Measurements from ENCODE around the gene PQBP1. TPM values are rescaled to one million over a fixed set of nuclear protein-coding genes. Genes with fewer than 3 reads are reported as not detected.
A peak's percentile ranks its signal among the peaks of the same experiment; 100 is the strongest.

PQBP1 gene
- total RNA-seq, 2 experiments from 2014 or later = 69.4 to 77.6 TPM

DNA sequence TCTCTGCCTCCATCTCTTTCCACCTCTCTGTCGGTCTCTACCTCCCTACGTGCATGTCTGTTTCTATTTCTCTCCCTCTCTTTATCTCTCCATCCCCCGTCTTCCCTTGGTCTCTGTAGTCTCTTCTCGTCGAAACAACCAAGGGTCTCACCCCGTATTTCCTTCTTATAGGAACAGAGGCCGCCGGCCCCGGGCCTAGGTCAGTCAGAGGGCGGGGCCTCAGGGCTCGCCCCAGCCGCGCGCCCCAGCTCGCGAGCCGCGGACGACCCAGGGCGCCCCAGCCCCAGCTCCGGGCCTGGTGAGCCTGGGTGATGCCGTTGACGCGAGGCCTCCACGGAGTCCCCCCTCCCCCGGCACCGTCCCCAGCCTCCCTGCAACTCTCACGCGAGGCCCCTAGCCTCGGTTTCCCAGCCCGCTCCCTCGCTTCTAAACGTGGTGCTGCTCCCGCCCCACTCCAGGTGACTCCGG is 6.8 kb upstream of the PQBP1 start:
- peaks cover 7% of the 10 kb centered on the region for H3K36me3 Mint-ChIP-seq (ENCODE audit: low read depth)
- no peaks in the 10 kb centered on the region for H3K9me3 Mint-ChIP-seq
- no peaks in the 10 kb centered on the region for H3K27me3 Mint-ChIP-seq
- CTCF ChIA-PET = interaction anchor here (0.6 to 1.6 kb wide), 6 partner anchors 7 to 259 kb away, joined by 3 to 4 read pairs (median 4); no protein-coding TSS in a partner anchor
- POLR2A ChIA-PET = no interaction called here
- H3K4me3 Mint-ChIP-seq = peak overlapping the region; percentile 82
- H3K27ac Mint-ChIP-seq = peak overlapping the region; percentile 92
- peaks cover 18% of the 10 kb centered on the region for H3K4me1 Mint-ChIP-seq
- DNase-seq = no peak

DNA sequence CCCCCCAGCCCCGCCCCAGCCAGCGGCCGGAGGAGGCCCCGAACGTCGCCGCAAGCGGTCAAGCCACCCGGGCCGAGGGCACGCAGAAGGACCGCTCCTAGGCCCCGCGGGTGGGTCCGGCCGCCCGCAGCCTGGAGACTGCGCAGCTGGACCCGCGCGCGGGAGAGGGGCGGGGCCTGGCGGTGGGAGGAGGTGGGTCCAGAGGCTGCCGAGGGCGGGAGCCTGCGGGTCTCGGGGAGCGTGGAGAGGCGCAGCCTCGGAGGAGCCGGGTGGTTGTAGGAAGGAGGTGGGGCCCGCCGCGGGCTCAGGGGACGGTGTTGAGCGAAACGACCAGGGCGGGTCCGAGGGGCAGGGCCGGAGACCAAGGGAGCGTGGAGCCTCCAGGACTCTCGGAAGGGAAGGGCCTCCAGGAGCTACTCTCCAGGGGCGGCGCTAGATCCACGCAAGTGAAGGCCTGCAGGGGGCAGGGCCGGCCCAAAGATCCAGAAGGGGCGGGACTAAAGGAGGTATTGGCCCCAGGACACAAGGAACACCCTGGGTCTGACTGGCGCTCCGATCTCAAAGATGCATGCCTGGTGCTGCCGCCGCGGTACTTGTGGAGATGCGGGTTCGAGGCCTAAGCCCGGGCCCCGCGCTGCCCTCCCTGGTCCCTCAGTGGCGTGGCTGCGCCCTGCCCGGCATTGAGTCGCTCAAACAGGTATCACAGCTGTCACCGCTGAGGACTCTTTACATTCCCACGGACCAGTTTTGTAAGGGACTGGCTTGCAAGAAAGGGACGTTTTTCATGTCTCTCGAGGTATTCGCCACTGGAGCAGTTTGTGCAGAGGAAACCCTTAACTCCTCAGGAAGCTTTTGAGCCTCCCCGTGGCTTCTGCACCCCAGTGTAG is 6.1 kb upstream of the PQBP1 start:
- DNase-seq = peak; percentile 77
- Mint-ChIP-seq H3K27me3 (no peaks in the 10 kb centered on the region), H3K4me1 (peaks cover 22% of the 10 kb centered on the region), H3K27ac (peak overlapping the region; percentile 80), H3K4me3 (peak overlapping the region; percentile 82), H3K9me3 (no peaks in the 10 kb centered on the region), H3K36me3 (ENCODE audit: low read depth) (peaks cover 7% of the 10 kb centered on the region)
- CTCF ChIA-PET = interaction anchor here (0.6 to 1.6 kb wide), 10 partner anchors 8 to 275 kb away, joined by 3 to 5 read pairs (median 4); no protein-coding TSS in a partner anchor
- POLR2A ChIA-PET = interaction anchor here (1.4 kb wide), 1 partner anchor 20 kb away, joined by 5 read pairs; the partner anchor contains the start of gene SLC35A2

DNA sequence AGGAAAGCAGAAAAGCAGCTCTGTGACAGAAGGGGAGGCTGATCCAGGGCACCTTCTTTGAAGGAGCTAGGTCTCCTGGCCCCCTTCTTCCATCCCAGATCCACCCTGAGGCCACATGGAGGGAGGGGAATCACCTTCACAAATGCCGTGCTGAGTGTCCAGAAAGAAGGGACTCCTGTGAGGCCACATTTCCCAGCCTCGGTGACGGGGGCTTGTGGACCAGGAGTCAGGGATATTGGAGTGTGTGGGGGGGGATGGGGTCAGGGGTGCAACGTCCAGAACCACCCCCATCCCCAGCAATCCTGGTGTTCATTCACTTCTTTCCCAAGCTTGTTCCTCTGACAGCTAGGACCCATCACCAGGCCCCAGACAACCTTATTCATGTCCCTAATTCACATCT is 4.8 kb upstream of the PQBP1 start:
- peak overlapping the region; percentile 32 for H3K4me3 Mint-ChIP-seq
- H3K4me1 Mint-ChIP-seq = peaks cover 27% of the 10 kb centered on the region
- ChIA-PET CTCF (interaction anchor here (0.5 to 1.6 kb wide), 3 partner anchors 11 to 273 kb away, joined by 4 read pairs; no protein-coding TSS in a partner anchor), POLR2A (no interaction called here)
- no peaks in the 10 kb centered on the region for H3K9me3 Mint-ChIP-seq
- H3K36me3 Mint-ChIP-seq (ENCODE audit: low read depth) = peaks cover 7% of the 10 kb centered on the region
- H3K27ac Mint-ChIP-seq = no peak overlapping the region
- DNase-seq = no peak
- H3K27me3 Mint-ChIP-seq = no peaks in the 10 kb centered on the region

DNA sequence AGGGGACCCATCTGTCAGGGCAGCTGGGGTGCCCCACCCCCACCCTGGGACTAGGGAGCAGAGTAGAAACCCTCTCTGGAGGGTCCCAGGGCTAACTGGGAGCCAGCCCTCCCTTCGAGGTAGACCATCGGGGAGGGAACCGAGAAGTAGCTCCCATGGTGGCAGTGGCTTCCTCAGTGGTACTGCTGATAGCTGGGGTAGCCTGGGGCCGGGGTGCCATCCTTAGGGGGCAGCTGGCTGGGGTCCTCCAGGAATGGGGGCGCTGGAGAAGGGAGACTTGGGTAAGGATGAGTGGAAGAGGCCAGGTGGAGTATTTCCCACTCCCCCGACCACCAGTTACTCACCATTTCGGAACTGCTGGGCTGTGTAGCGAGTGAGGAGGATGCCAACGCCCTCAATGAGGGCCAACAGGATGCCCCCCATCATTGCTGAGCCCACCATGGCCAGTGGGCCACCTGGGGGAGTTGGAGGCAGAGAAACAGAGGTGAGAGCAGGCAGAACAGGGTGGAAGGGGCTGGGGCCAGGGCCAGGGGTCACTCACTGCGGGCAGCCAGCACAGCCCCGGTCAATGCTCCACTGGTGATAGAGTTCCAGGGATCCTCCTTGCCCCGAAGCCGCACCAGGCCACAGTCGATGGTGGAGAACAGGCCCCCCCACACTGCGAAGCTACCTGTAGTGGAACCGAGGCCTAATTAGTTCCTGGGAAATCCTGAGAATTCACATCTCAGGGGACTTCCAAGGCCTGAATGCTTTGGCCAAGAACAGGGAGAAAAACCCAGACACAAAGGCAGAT is 4.0 kb upstream of the PQBP1 start:
- Mint-ChIP-seq H3K27ac (no peak overlapping the region), H3K36me3 (ENCODE audit: low read depth) (peaks cover 7% of the 10 kb centered on the region), H3K4me3 (no peak overlapping the region), H3K27me3 (no peaks in the 10 kb centered on the region), H3K9me3 (no peaks in the 10 kb centered on the region), H3K4me1 (peaks cover 27% of the 10 kb centered on the region)
- ChIA-PET CTCF (interaction anchor here (0.8 kb wide), 1 partner anchor 44 kb away, joined by 3 read pairs; no protein-coding TSS in a partner anchor), POLR2A (no interaction called here)
- no peak for DNase-seq

DNA sequence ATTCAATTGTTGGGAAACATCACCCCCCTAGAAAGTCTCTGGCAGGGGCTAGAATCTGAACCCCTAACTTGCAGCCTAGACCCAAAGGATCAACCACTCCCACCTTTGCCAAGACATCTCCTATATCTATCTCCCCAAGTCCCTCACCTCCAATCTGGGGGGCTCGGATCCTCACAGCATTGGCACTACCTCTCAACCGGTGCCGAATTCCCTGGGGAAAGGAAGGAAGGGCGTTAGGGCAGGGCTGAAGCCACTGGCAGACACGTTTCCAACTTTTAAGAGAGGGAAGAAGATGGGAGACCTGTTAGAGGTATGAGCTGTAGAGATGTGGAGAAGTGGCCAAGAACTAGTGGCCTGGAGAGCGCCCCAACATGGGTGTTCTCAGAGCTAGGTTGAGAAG is 2.8 kb upstream of the PQBP1 start:
- Mint-ChIP-seq H3K27ac (peak overlapping the region; percentile 46), H3K36me3 (ENCODE audit: low read depth) (peaks cover 11% of the 10 kb centered on the region), H3K9me3 (no peaks in the 10 kb centered on the region), H3K27me3 (no peaks in the 10 kb centered on the region), H3K4me1 (peaks cover 27% of the 10 kb centered on the region), H3K4me3 (no peak overlapping the region)
- DNase-seq = no peak
- ChIA-PET POLR2A (no interaction called here), CTCF (no interaction called here)

DNA sequence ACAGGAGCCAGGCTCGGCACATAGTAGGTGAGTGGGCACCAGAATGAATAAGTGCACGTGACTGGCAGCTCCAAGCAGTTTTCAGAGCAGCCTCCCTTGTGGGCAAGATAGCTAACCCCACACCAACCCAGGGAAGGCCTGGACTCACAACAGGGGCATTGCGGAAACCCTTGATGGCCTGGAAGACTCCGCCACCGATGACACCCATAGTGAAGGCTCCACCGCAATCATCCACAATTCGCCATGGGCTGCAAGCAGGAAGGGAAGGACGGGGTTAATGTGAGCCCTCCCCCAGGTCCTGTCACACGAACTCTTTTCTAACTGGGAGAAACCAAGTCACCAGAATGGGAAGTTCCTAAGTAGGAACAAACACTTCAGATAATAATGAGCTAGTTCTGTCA is 1.1 kb upstream of the PQBP1 start:
- H3K4me3 Mint-ChIP-seq = peak overlapping the region; percentile 96
- H3K4me1 Mint-ChIP-seq = peaks cover 19% of the 10 kb centered on the region
- ChIA-PET POLR2A (no interaction called here), CTCF (no interaction called here)
- H3K36me3 Mint-ChIP-seq (ENCODE audit: low read depth) = peaks cover 11% of the 10 kb centered on the region
- H3K27ac Mint-ChIP-seq = peak overlapping the region; percentile 100
- no peaks in the 10 kb centered on the region for H3K9me3 Mint-ChIP-seq
- no peaks in the 10 kb centered on the region for H3K27me3 Mint-ChIP-seq
- DNase-seq = no peak

DNA sequence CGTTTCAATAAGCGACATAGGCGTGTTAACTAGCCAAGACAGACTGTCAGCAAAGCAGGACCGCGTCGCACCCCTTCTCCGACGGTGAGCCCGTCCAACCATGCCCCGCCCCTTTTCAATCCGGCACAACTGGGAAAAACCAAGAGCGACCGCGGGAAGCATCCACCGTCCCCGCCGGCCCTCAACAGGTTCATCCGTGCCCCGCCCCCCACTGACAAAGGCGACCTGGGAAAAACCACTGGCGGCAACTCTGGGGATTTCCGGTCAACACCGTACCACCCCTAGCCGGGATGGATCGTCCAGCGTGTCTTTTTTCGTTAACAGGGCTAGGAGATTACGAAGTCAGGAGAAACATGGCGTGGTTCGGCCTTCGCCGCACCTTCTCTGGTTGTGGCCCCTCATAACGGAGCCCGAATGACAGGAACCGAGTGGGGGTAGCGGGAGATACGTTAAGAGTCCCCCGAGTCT is 539 bp upstream of the PQBP1 start:
- H3K4me1 Mint-ChIP-seq = peaks cover 14% of the 10 kb centered on the region
- ChIA-PET POLR2A (interaction anchor here (1.0 to 1.7 kb wide), 4 partner anchors 14 to 248 kb away, joined by 3 to 6 read pairs (median 4); partner anchors contain the start of gene SLC35A2), CTCF (interaction anchor here (1.4 kb wide), 1 partner anchor 51 kb away, joined by 3 read pairs; no protein-coding TSS in a partner anchor)
- peak overlapping the region; percentile 96 for H3K4me3 Mint-ChIP-seq
- no peaks in the 10 kb centered on the region for H3K27me3 Mint-ChIP-seq
- DNase-seq = peak; percentile 64
- no peaks in the 10 kb centered on the region for H3K9me3 Mint-ChIP-seq
- peaks cover 15% of the 10 kb centered on the region for H3K36me3 Mint-ChIP-seq (ENCODE audit: low read depth)
- H3K27ac Mint-ChIP-seq = peak overlapping the region; percentile 100

DNA sequence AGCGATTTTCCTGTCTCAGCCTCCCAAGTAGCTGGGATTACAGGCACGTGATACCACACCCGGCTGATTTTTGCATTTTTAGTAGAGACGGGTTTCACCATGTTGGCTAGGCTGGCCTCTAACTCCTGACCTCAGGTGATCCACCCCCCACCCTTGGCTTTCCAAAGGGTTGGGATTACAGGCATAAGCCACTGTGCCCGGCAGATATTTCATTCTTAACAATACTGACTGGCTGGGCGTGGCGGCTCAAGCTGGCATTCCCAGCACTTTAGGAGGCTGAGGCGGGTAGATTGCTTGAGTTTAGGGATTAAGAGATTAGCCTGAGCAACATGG is 1.3 kb downstream of the PQBP1 start:
- Mint-ChIP-seq H3K36me3 (ENCODE audit: low read depth) (peaks cover 22% of the 10 kb centered on the region), H3K9me3 (no peaks in the 10 kb centered on the region), H3K4me1 (peaks cover 14% of the 10 kb centered on the region), H3K27me3 (no peaks in the 10 kb centered on the region), H3K27ac (no peak overlapping the region), H3K4me3 (peak overlapping the region; percentile 96)
- DNase-seq = no peak
- ChIA-PET CTCF (interaction anchor here (1.1 kb wide), 1 partner anchor 47 kb away, joined by 4 read pairs; no protein-coding TSS in a partner anchor), POLR2A (no interaction called here)

DNA sequence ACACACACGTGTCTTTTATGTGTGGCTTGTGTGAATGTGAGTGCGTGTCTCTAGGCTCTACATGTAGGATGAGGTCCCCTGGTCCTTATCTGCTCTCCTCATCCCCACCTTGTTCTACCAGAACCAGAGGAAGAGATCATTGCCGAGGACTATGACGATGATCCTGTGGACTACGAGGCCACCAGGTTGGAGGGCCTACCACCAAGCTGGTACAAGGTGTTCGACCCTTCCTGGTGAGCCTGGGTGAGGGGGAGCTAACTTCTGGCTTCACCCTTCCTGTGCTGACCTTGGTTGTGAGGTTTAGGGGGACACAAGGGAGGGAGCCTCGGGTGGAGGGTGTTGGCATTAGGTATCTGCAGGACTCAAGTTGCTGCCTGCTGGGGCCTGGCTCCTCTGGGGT is 3.3 kb downstream of the PQBP1 start:
- peaks cover 9% of the 10 kb centered on the region for H3K4me1 Mint-ChIP-seq

DNA sequence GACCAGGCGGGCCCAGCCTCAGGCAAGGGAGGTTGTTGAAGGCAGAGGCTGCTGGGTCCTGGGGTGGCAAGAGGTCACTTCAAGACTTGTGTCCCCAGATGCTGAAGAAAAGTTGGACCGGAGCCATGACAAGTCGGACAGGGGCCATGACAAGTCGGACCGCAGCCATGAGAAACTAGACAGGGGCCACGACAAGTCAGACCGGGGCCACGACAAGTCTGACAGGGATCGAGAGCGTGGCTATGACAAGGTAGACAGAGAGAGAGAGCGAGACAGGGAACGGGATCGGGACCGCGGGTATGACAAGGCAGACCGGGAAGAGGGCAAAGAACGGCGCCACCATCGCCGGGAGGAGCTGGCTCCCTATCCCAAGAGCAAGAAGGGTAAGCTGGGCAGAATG is 4.4 kb downstream of the PQBP1 start:
- no peak overlapping the region for H3K4me3 Mint-ChIP-seq
- H3K4me1 Mint-ChIP-seq = peaks cover 1% of the 10 kb centered on the region
- DNase-seq = no peak
- peaks cover 18% of the 10 kb centered on the region for H3K36me3 Mint-ChIP-seq (ENCODE audit: low read depth)
- CTCF ChIA-PET = no interaction called here
- POLR2A ChIA-PET = no interaction called here
- H3K27me3 Mint-ChIP-seq = no peaks in the 10 kb centered on the region
- no peaks in the 10 kb centered on the region for H3K9me3 Mint-ChIP-seq
- H3K27ac Mint-ChIP-seq = peak overlapping the region; percentile 62

More for the DNA sequence above, 3.3 kb downstream of the PQBP1 start:
- POLR2A ChIA-PET = no interaction called here
- Mint-ChIP-seq H3K4me3 (no peak overlapping the region), H3K27me3 (no peaks in the 10 kb centered on the region), H3K9me3 (no peaks in the 10 kb centered on the region), H3K27ac (no peak overlapping the region), H3K36me3 (ENCODE audit: low read depth) (peaks cover 18% of the 10 kb centered on the region)
- no peak for DNase-seq
- CTCF ChIA-PET = no interaction called here

DNA sequence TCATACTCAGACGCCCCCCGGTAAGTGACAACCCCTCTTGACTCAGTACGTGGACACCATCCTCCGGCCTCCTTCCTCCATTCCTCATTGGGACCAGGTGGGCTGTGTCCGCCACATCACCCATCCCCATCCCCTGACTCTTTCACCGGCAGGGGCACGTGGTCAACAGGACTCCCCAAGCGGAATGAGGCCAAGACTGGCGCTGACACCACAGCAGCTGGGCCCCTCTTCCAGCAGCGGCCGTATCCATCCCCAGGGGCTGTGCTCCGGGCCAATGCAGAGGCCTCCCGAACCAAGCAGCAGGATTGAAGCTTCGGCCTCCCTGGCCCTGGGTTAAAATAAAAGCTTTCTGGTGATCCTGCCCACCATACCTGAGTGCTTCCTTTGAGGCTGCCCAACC is 5.0 kb downstream of the PQBP1 start:
- DNase-seq = no peak
- CTCF ChIA-PET = no interaction called here

DNA sequence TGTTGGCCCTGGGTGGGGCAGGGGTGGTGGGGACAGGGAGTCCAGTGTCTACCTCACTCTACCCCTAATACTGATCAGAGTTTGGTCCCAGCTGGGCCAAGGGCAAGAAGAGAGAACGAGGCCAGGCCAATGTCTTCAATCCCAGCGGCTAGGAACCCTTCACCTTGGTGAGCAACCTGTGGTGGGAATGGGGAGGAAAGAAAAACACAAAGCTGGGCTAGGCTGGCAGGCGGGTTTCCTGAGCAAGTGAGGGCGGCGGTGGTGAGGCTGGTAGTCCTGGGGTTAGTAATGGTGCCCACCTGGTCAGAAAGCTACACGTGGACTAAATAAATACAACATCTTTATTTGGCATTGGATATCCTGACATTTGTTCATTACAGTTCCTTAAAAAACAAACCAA is 5.6 kb downstream of the PQBP1 start:
- ChIA-PET POLR2A (no interaction called here), CTCF (interaction anchor here (1.1 kb wide), 1 partner anchor 11 kb away, joined by 4 read pairs; no protein-coding TSS in a partner anchor)
- no peak for DNase-seq
- no peaks in the 10 kb centered on the region for H3K27me3 Mint-ChIP-seq
- peaks cover 18% of the 10 kb centered on the region for H3K36me3 Mint-ChIP-seq (ENCODE audit: low read depth)
- no peaks in the 10 kb centered on the region for H3K9me3 Mint-ChIP-seq
- H3K27ac Mint-ChIP-seq = peak overlapping the region; percentile 5
- no peak overlapping the region for H3K4me3 Mint-ChIP-seq
- H3K4me1 Mint-ChIP-seq = no peaks in the 10 kb centered on the region

More for the DNA sequence above, 5.0 kb downstream of the PQBP1 start:
- Mint-ChIP-seq H3K4me3 (no peak overlapping the region), H3K36me3 (ENCODE audit: low read depth) (peaks cover 18% of the 10 kb centered on the region), H3K27me3 (no peaks in the 10 kb centered on the region), H3K27ac (no peak overlapping the region), H3K9me3 (no peaks in the 10 kb centered on the region), H3K4me1 (no peaks in the 10 kb centered on the region)
- POLR2A ChIA-PET = no interaction called here
